Fibroblast of mammary gland (primary cell): ENCODE measurements around the gene SELENOI.

Experiments used
- DNase-seq: peaks from one replicate; pipeline ENCODE4 v3.0.0-alpha.2; 2010; ENCODE audit warnings: low read depth
- H3K4me3 ChIP-seq: 2 replicates; pipeline ENCODE4 v1.5.1; 2011; ENCODE audit warnings: low read depth, mild to moderate bottlenecking, low read length, moderate library complexity; ENCODE audit not compliant: control insufficient read depth
- CTCF ChIP-seq: conservative IDR thresholded peaks from 2 replicates; pipeline ENCODE4 v1.5.1; 2011; ENCODE audit warnings: low read depth, low read length, inconsistent platforms; ENCODE audit not compliant: control insufficient read depth, insufficient read depth

Gene SELENOI

GRCh38 chr2:26345545-26346453 lies at the start of gene SELENOI:
Gene SELENOI, plus strand, starts transcription at chr2:26346143. Its CDS starts 90 bp downstream, at chr2:26346233.
- DNase-seq, result peak; percentile 99
- H3K4me3 ChIP-seq, result peak within 1 kb of the TSS; percentile 84
- TF ChIP-seq CTCF, result no peak

GRCh38 chr2:26297061-26297460 lies 48.9 kb upstream of the SELENOI start:
- no peak for TF ChIP-seq CTCF
- DNase-seq, result no peak
- no peak overlapping the region for H3K4me3 ChIP-seq

GRCh38 chr2:26298286-26298637 lies 47.7 kb upstream of the SELENOI start:
- no peak overlapping the region for H3K4me3 ChIP-seq
- no peak for DNase-seq
- TF ChIP-seq CTCF, result no peak

GRCh38 chr2:26298638-26299393 lies 47.1 kb upstream of the SELENOI start:
- DNase-seq, result peak; percentile 44
- no peak for TF ChIP-seq CTCF

GRCh38 chr2:26299471-26300101 lies 46.4 kb upstream of the SELENOI start:
- TF ChIP-seq CTCF, result no peak
- peak; percentile 63 for DNase-seq
- peak overlapping the region; percentile 50 for H3K4me3 ChIP-seq

More at GRCh38 chr2:26298638-26299393, 47.1 kb upstream of the SELENOI start:
- H3K4me3 ChIP-seq, result peak overlapping the region; percentile 50

- no peak overlapping the region for H3K4me3 ChIP-seq
- DNase-seq, result peak; percentile 55
- no peak for TF ChIP-seq CTCF
These were observed 45.6 kb upstream of the SELENOI start for GRCh38 chr2:26300234-26300925.
